ENCODE data around the gene CCDC86.

The CCDC86 gene

GRCh38 chr11:60870733-60871377 lies 28.9 kb downstream of the CCDC86 start:
- DNase-seq = no peak

- peak; percentile 43 for DNase-seq
These were observed 29.6 kb downstream of the CCDC86 start for GRCh38 chr11:60871378-60872061.

- DNase-seq = peak; percentile 88
These were observed 30.4 kb downstream of the CCDC86 start for GRCh38 chr11:60872124-60872960.

- peak; percentile 85 for DNase-seq
These were observed 31.1 kb downstream of the CCDC86 start for GRCh38 chr11:60872961-60873524.

- no peak for DNase-seq
These were observed 31.6 kb downstream of the CCDC86 start for GRCh38 chr11:60873533-60873932.

- DNase-seq = no peak
These were observed 32.8 kb downstream of the CCDC86 start for GRCh38 chr11:60874421-60875365.

- no peak for DNase-seq
These were observed 33.7 kb downstream of the CCDC86 start for GRCh38 chr11:60875366-60876167.

GRCh38 chr11:60876168-60876485 lies 34.2 kb downstream of the CCDC86 start:
- DNase-seq = no peak

GRCh38 chr11:60878245-60879101 lies 36.6 kb downstream of the CCDC86 start:
- DNase-seq = no peak

GRCh38 chr11:60879104-60879503 lies 37.2 kb downstream of the CCDC86 start:
- DNase-seq = no peak

GRCh38 chr11:60879971-60880588 lies 38.2 kb downstream of the CCDC86 start:
- no peak for DNase-seq

GRCh38 chr11:60880643-60881282 lies 38.9 kb downstream of the CCDC86 start:
- no peak for DNase-seq

- peak; percentile 44 for DNase-seq
These were observed 45.6 kb downstream of the CCDC86 start for GRCh38 chr11:60887556-60887955.

GRCh38 chr11:60889869-60890311 lies 48.0 kb downstream of the CCDC86 start:
- no peak for DNase-seq

- DNase-seq = no peak
These were observed 48.8 kb downstream of the CCDC86 start for GRCh38 chr11:60890696-60891095.

GRCh38 chr11:60891103-60891741 lies 49.3 kb downstream of the CCDC86 start:
- no peak for DNase-seq

- DNase-seq = no peak
These were observed 53.8 kb downstream of the CCDC86 start for GRCh38 chr11:60895687-60896086.

GRCh38 chr11:60897496-60897895 lies 55.6 kb downstream of the CCDC86 start:
- DNase-seq = no peak

All from HCEC 1CT (cell line).